Dermis lymphatic vessel endothelial cell (primary cell): ENCODE measurements around the gene DMRTC1B. TPM values are rescaled to one million over a fixed set of nuclear protein-coding genes. Genes with fewer than 3 reads are reported as not detected.

Source experiments
- total RNA-seq: library from RNA; depleted of rRNA; stranded (reverse); fragments of >200 nt; gene quantifications from 2 replicates; pipeline ENCODE4 v1.2.1, GENCODE V29; 2014

DMRTC1B gene, protein sequence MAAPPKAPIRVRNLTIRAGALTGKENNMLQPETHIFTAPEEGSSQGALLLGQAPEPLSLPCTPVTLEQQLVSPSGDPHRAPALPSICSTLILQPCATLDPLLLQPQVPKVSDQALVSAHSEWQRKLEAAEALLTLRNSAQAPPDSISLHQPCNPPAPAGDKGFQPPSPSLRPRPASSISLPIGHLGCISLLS
- not detected in 2 replicates for total RNA-seq

DNA sequence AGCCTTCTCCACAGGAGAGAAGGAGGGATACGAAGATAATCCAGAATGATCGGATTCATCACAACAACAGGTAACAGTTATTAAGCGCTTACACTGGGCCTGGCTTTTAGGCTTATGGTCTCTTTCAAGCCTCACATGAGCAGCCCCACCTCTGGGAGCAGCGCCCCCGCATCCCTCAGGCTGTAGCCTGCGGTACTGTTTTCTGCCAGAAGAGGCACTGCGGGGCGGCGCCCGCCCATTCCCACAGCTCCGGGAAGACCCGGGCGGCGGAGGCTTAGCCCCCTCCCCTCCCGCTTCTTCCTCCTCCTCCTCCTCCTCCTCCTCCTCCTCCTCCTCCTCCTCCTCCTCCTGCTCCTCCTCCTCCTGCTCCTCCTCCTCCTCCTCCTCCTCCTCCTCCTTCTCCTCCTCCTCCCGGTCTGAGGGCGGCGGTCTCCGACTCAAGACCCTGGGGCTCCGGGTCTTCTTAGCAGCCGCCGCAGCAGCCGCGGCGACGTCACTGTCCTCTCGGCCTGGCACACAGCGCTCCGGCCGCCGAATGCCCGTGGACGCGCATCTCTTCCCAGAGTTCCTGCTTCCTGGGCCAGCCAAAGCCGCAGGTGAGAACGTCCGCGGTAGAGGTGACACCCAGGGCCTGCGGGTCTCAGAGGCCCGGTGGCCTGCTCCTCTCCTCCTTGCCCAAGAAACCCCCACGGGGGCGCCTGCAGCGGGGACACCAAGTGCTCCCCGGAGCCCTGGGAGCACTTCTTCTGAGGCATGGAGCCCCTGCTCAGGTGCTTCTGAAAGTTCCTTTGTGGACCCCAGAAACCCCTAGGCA lies at the start of gene DMRTC1B:
Gene DMRTC1B (plus strand): TSS at position 238 of the 814 bp plus-strand sequence. CDS start 68,246 bp downstream, outside the sequence.

GRCh38 chrX:72782560-72782959 lies 5.9 kb downstream of the DMRTC1B start, which contains the start of gene FAM236B:
TSS of gene FAM236B (minus strand) at chrX:72782660. CDS start at chrX:72782560, 100 bp downstream.

GRCh38 chrX:72808110-72808509 lies 31.4 kb downstream of the DMRTC1B start, which contains the start of gene FAM236D:
TSS of gene FAM236D (minus strand) at chrX:72808210. CDS start at chrX:72808110, 100 bp downstream.

Other genes with a start within 250 kb of the DMRTC1B start
- gene HDAC8, start 204.0 kb upstream of the DMRTC1B start, total RNA-seq = 23.5 and 31.1 TPM in 2 replicates
- 6.3 and 10.3 TPM in 2 replicates for gene PHKA1, start 62.6 kb upstream of the DMRTC1B start, total RNA-seq
- gene FAM236B, start 5.8 kb downstream of the DMRTC1B start, total RNA-seq = not detected in 2 replicates
- gene FAM236D, start 31.3 kb downstream of the DMRTC1B start, total RNA-seq = not detected in 2 replicates
- not detected in 2 replicates for gene FAM236C, start 135.7 kb downstream of the DMRTC1B start, total RNA-seq
- not detected in 2 replicates for gene FAM236A, start 161.3 kb downstream of the DMRTC1B start, total RNA-seq
- not detected in 2 replicates for gene DMRTC1, start 166.9 kb downstream of the DMRTC1B start, total RNA-seq
- gene PABPC1L2B, start 226.0 kb downstream of the DMRTC1B start, total RNA-seq = not detected in 2 replicates